Endometrial microvascular endothelial cells (primary cell): ENCODE measurements around the gene RAE1. TPM values are rescaled to one million over a fixed set of nuclear protein-coding genes. Genes with fewer than 3 reads are reported as not detected.
"Not testable (repeated sequence)": the region's sequence is repeated elsewhere in the genome, so short reads cannot be mapped to it uniquely, and the experiment has no call there.

Experiments used
- in situ Hi-C: cut with HindIII; loops from 2 replicates; pipeline ENCODE4 v1.10.0; 2017; ENCODE audit warnings: low sequenced_read_pairs, low pct_unique_long_range_greater_than_20kb; ENCODE audit errors: inconsistent ontology term
- total RNA-seq: library from RNA; depleted of rRNA; stranded (reverse); fragments of >200 nt; gene quantifications from one replicate; pipeline ENCODE4 v1.2.3, GENCODE V29; 2015; ENCODE audit errors: inconsistent ontology term

RAE1 gene
- total RNA-seq, 1 donor from 2014 or later, result 60.5 TPM

DNA sequence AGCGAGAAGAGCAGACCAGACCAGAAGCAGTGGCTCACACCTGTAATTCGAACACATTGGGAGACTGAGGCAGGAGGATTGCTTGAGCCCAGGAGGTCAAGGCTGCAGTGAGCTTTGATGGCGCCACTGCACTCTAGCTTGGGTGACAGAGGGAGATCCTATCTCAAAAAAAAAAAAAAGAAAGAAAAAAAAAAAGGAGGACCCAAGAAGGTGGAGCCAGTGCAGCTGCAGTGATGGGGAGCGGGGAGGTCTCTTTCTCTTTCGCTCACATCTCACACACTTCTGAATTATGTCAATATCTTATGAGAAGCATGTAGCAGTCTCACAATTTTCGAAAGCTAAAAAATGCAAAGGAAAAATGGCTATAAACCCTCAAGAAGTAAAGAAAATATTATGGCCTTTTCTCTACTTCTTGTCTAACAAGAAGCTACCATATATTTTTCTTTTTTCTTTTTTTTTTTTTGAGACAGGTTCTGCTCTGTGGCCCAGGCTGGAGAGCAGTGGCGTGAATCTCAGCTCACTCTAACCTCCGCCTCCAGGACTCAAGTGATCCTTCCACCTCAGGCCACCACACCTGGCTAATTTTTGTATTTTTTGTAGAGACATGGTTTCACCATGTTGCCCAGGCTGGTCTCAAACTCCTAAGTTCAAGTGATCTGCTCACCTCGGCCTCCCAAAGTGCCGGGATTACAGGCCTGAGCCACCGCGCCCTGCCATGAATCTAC lies 25.3 kb upstream of the RAE1 start:
- in situ Hi-C loops, result no loop called here

DNA sequence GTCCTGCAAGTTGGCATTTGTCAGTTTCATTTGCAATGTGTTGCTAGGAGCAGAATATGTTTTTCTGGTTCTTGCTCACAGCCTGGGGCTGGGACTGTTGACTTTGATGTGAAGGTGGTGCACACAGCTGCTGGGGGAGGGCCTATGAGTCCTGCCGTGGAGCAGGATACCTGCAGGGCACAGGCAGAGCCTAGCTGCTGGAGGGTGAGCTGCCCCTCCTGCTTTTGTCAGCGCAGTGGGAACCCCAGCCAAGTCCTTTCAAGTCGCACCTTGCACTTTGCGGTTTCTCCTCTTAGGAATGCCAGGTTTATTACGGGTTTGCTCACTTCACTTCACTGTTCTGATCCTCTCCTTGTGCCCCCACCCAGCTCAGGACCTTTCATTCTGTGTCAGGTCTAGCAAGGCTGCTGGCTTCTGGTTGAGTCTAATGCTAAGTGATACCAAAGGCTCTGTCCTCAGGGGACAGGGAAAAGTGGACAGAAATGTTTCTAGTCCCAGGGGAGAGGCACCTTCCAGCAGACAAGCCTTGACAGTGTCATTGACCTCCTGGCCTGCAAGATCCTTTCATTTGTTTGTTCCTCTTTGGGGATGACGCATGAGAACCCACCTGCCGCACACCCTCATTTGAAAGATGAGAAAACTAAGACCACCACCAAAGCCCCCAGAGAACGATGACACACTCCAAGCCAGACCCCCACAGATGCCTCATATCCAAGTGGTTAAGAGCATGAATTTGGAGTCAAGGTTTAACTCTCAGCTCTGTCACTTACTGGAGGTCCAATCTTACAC lies 24.2 kb upstream of the RAE1 start:
- in situ Hi-C loops, result no loop called here

DNA sequence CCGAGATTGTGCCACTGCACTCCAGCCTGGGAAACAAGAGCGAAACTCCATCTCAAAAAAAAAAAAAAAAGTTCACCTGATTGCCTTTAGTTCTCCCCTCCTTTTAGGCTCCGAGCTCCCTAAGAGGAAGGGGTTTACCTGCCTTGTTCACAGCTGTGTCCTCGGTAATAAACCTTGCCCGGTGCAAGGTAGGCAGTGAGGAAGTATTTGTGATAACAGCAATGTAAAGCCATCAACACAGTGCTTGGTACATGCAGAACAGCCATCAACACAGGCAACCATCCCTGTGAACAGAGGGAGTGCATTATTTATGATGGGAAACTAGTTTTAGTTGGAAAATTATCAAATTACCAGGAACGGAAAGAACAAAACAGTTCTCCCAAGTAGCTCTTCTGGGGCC lies 23.2 kb upstream of the RAE1 start:
- in situ Hi-C loops, result no loop called here

DNA sequence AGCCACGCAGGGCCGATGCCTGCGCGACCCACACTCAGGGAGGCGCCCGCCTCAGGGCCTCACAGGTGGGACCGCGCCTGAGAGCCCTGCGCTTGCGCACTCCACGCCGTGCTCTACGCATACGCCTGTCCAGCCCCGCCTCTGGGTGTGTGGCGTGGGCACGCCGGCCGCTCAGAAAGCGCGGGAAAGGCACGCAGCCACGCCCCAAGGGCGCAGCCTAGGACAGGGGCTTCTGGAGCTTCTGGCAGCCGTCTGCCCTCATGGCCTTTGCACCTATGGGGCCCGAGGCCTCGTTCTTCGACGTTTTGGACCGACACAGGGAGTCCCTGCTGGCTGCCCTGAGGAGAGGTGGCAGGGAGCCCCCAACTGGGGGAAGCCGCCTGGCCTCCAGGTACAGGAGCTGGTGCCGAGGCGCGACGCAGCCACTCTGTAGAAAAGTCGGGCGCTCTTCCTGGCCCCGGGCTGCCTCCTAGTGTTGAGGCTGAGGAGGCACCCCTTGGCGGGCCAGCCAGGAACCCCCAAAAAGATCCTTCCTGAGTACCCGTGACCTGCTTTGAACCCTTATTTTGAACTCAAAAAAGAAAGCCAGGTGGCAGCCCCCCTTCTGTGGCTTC lies 21.3 kb upstream of the RAE1 start, which contains the start of gene SPO11:
SPO11 (plus strand) TSS at position 196 of the 614 bp plus-strand sequence; CDS start at position 261, 65 bp downstream.
- in situ Hi-C loops, result no loop called here

DNA sequence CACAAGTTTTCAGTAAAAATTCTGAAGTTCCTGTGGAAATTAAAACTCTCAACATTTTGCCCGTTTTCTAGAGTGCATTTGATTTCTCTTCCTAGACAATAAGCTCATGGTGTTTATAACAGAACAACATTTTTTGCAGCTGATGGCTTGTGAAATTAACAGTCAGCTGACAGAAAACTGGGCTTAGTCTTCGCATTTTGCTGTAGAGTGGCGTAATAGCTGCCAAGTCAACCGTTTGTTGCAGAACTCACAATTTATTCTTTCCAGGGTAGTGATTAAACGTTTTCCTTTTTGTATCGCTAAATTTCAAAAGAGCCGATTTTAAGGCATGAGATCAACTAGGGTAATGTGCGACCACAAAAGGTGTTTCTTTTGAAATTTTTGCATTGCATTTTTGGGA lies 20.1 kb upstream of the RAE1 start:
- in situ Hi-C loops, result no loop called here

DNA sequence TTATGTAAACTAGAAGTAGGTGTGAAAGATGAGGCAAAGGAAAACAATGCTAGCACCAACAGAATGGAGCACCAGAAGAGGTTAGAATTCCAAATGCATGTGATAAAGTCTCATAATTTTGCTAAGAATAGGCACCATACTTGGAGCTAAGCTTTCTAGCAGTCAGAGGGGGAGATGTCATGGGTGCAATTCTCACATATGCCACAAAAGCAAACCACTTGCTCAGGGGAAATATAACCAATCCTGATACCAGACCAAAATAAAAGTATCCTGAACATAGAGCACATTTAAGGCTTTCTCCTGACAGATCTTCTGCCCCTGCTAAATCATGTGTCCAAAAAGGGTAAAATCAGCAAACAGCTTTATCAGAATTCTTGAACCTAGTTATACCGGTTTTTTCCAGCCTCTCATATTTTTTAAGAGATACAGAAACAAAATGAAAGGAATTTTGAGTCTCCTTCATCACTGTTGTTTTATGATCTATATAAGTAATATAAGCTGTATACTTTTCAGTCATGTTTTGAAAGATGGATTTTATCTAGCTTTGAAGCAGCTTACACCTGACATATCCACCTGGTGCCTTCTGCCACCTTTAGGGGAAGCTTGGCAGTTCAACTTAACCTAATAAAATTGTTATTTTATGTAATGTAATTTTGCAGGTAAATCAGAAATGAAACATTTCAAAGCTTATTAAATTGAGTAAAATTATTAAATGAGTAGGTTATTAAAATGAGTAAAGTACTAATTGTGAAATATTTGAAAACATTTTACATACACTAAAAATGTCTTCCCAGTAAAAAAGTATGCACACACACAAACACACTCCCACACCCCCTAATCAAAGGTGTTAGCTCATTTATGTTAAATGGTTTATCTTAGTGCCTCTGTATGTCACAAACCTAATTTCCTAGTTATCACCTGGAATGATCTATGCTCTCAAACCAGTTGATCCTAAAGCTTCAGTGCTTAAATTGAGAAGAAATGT lies 18.7 kb upstream of the RAE1 start:
- in situ Hi-C loops, result no loop called here

DNA sequence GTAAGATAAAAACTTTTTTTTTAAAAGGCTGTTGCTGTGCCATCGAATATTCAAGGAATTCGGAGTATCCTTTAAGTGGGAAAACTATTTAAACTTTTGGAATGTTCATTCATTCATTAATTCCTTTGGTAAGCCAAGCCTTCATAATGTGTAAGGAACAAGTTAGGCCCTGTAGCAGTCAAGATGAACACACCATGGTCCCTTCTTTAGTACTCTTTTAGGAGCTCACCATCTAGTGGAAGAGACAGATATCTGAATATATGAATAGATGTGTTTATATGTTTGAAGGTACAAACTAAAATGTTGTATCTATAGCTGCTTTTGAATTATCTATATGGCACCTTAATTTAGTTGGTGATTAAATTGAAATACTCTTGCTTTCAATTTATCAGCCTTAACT lies 15.7 kb upstream of the RAE1 start:
- in situ Hi-C loops, result no loop called here

DNA sequence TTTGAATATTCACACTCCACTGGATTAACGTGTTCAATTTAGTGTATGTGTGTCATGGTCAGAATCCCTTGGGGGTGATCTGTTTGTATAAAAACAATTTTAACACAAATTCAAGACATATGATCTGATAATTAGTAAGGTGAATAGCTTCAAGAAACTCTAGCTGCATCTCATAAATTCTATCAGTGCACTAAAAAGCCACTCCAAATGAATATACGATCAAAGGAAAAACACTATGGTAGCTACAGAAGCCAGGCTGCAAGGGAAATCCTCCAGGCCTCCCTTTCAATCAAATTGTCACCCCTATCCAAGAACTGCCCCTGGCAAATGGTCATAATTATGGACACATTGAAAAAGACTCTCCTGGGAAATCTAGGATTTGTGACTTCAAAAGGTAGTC lies 9.4 kb upstream of the RAE1 start:
- in situ Hi-C loops, result no loop called here

DNA sequence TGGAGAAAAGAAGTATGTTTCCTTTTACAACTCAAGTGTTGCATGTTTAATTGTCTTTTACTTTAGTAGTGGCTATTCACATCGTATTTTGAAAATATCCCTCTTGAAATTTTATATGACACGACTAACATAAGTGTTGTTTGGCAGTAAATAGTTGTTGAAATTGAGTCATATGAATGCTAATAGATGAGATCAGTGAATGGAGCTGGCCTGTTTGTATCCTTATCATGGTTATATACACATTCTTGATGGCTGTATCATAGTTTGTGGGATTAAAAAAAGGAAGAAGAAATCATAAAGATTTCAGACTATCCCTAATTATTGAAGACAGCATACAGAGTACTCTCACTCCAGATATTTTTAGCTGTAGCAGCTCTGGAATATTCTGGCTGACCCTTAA lies 8.2 kb upstream of the RAE1 start:
- in situ Hi-C loops, result no loop called here

DNA sequence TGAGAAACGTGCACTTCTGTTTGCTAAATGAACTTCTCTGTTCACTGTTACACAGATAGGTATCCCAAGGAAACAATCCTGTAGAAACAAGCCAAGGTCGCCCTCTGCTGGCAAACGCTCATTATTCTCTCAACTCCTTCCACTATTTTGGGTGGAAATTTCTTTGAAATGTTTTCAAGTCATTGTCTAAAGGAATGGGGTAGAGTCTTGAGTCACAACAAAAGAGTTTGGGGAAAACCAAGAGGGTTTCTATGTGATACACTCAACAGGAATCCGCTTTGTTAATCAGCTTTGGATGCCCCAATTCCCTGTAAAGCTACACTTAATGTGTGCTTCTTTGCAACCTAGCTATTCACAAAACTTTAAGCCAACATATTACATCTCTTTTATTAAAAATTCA lies 4.6 kb upstream of the RAE1 start:
- in situ Hi-C loops, result no loop called here

DNA sequence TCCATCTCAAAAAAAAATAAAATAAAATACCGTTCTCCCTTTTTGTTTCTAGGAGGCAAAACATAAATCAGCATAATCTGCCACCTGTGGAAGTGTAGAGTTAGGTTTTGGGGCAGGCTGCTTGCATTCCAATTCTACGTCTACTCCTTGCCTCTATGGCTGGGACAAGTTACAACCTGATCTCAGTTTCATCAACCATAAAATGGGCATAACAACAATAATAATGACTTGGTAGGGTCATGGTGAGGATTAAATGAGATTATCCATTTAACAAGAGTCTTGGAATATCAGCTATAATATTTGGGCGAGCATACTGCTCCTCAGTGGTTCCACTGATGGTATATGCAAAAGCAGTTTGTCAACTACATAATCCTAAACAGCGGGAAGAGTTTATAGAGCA lies 3.7 kb upstream of the RAE1 start:
- in situ Hi-C loops, result no loop called here

DNA sequence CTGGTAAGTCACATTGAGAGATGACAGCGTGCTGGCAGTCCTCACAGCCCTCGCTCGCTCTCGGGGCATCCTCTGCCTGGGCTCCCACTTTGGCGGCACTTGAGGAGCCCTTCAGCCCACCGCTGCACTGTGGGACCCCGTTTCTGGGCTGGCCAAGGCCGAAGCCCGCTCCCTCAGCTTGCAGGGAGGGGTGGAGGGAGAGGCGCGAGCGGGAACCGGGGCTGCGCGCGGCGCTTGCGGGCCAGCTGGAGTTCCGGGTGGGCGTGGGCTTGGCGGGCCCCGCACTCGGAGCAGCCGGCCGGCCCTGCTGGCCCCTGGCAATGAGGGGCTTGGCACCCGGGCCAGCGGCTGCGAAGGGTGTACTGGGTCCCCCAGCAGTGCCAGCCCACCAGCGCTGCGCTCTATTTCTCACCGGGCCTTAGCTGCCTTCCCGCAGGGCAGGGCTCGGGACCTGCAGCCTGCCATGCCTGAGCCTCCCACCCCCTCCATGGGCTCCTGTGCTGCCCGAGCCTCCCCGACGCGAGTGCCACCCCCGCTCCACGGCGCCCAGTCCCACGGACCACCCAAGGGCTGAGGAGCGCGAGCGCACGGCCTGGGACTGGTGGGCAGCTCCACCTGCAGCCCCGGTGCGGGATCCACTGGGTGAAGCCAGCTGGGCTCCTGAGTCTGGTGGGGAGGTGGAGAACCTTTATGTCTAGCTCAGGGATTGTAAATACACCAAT lies 2.7 kb upstream of the RAE1 start:
- in situ Hi-C loops, result not testable (repeated sequence)

DNA sequence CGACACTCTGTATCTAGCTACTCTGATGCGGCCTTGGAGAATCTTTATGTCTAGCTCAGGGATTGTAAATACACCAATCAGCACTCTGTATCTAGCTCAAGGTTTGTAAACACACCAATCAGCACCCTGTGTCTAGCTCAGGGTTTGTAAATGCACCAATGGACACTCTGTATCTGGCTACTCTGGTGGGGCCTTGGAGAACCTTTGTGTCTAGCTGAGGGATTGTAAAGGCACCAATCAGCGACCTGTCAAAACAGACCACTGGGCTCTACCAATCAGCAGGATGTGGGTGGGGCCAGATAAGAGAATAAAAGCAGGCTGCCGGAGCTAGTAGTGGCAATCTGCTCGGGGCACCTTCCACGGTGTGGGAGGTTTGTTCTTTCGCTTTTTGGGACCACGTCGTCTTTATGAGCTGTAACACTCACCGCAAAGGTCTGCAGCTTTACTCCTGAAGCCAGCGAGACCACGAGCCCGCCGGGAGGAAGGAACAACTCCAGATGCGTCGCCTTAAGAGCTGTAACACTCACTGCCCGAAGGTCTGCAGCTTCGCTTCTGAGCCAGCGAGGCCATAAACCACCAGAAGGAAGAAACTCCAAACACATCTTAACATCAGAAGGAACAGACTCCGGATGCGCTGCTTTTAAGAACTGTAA lies 2.0 kb upstream of the RAE1 start:
- in situ Hi-C loops, result not testable (repeated sequence)

DNA sequence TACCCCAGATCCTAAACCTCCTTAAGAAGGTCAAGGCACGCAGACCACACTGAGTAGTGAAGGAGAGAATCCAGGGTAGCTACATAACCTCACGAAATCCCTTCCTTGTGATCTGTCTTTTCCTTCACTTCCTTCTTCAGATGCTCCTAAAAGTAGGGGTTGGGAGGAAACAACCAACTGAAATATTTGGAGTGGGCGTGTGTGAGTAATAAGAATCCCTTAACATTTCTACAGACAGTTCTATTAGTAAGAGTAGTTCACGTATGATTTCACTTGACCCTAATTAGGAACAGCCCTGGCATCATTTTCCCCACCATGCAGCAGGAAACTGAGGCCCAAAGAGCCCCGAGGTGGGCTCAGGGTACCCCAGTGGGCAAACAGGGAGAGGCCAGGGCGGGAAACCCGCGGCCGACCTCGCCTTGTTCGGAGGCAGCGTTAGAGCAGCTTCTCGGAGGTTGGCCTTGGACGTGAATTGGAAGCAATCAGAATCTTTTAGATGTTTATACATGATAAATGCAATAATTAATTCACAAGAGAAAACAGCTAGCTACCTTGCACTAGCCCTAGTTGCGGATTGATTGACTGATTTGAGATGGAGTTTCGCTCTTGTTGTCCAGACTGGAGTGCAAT lies 859 bp upstream of the RAE1 start:
- in situ Hi-C loops, result no loop called here

DNA sequence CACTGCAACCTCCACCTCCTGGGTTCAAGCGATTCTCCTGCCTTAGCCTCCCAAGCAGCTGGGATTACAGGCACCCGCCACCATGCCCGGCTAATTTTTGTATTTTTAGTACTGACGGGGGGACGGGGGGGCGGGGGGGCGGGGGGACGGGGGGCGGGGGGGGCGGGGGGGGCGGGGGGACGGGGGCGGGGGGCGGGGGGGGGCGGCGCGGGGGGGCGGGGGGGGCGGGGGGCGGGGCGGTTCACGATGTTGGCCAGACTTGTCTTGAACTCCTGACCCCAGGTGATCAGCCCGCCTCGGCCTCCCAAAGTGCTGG lies 371 bp upstream of the RAE1 start:
- in situ Hi-C loops, result not testable (repeated sequence)

DNA sequence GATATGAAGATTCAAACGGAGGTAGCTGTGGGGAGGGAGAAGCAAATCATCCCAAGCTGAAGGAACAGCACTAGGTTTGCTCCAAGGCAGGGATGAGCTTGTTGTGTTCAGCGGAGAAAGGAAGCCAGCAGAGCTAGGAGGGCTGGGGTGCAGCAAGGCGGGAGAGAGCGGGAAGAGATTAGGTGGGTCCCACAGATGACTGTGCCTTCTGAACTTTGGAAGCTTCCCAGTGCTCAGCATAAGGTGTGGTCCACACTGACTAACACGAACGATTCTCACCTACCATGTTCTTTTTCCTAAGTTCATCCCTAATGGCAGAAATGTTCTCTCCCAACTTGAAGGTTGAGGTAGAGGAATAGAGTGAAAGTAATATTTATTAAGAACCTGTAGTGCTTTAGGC lies 1.2 kb downstream of the RAE1 start:
- in situ Hi-C loops, result no loop called here

DNA sequence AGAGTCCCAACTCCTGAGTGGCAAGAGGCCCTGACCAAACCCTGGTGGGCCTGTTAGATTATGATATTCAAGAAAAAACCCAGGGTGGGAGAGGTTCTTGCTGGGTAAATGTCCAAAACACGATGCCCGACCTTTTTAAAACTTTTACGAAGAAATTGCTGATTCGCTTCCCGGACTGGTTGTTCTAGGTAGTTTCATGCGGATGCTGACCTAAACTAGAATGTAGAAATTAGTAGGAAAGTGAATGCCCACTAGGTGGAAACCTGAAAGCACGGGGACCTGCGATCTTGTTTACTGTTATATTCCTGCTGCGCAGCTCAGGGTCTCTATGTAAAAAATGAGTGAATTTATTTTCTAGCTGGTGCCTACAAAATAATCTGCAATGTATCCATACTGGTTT lies 2.3 kb downstream of the RAE1 start:
- in situ Hi-C loops, result no loop called here

DNA sequence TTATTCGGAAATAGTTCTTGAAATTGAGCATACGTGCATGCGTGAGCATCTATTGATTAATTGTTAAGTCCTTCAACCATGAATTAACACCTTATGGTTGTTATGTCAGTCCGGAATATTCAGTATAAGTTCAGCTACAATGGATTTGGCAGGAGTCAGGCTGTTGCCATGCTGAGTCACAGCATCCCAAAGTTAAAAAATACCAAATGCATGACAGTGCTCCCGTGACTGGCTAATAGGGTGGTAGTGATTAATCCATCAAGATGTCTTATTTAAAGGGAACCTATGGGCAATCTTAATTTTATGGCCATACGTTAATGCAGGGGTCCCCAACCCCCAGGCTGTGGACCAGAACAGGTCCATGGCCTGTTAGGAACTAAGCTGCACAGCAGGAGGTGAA lies 10.5 kb downstream of the RAE1 start:
- in situ Hi-C loops, result no loop called here
